ENCODE measurements around the gene RAD52.

DNA sequence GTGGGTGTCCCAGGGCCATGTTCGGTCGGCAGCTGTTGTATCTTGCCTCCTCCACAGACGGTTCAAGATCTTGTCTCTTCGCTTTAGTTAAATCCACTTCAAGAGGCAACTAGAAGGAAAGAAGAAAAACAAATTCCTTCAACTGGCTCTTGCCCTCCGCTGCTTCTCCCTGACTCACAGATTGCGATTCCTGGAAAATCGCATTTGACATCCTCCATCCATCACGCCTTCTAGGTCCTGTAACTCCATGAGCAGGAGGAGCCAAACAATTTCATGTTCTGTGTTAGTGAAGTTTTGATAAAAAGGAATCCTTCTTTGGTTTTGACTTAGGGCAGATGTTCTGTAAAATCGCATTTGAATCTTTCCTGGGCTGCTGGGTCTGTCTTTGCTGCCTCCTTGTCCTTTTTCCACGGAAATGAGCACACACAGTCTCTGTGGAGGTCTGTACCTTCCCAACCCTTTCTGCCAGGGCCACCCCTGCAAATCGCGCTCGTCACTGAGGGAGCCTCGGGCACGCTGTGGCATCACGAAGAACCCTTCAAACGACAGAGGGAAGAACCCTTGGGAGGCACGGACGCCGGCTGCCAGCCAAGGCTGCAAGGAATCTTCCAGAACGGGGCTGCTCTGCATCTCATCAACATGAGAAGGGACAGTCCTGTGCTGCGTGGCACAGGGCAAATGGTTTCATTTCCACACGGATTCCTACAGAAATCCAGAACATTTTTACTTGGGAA, 32.6 kb downstream of the RAD52 start:
- TF ChIP-seq, protein P1, sequence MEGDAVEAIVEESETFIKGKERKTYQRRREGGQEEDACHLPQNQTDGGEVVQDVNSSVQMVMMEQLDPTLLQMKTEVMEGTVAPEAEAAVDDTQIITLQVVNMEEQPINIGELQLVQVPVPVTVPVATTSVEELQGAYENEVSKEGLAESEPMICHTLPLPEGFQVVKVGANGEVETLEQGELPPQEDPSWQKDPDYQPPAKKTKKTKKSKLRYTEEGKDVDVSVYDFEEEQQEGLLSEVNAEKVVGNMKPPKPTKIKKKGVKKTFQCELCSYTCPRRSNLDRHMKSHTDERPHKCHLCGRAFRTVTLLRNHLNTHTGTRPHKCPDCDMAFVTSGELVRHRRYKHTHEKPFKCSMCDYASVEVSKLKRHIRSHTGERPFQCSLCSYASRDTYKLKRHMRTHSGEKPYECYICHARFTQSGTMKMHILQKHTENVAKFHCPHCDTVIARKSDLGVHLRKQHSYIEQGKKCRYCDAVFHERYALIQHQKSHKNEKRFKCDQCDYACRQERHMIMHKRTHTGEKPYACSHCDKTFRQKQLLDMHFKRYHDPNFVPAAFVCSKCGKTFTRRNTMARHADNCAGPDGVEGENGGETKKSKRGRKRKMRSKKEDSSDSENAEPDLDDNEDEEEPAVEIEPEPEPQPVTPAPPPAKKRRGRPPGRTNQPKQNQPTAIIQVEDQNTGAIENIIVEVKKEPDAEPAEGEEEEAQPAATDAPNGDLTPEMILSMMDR (conservative IDR thresholded peaks at IDR 0.05; ENCODE audit: low read depth, low read length) = no peak
- no peak for TF ChIP-seq EZH2 (IDR thresholded peaks at IDR 0.05; ENCODE audit: low read length, unreplicated experiment)
- TF ChIP-seq EZH2phosphoT487 (IDR thresholded peaks at IDR 0.05; ENCODE audit: borderline replicate concordance, low read length) = no peak
